Renal cortex interstitium (tissue), 11 donors: ENCODE data around the gene IRF3. TPM values are rescaled to one million over a fixed set of nuclear protein-coding genes. Genes with fewer than 3 reads are reported as not detected.

Experiments
- DNase-seq, 11 donors: peaks; one replicate each; pipeline ENCODE4 v3.0.0-alpha.2; 2013; ENCODE audit warnings: low read depth in 9 of 11, low spot score in 4 of 11; ENCODE audit errors: extremely low read depth in 1 of 11
- polyA plus RNA-seq, 3 donors: library from polyadenylated mRNA; unstranded; fragments of 120-200 nt; gene quantifications; one replicate each; pipeline ENCODE4 v1.2.1, GENCODE V29; 2013; ENCODE audit not compliant: insufficient read length in 3 of 3

IRF3 gene
- polyA plus RNA-seq, 3 donors = 36.8 to 92.3 (median 57.7) TPM

DNA sequence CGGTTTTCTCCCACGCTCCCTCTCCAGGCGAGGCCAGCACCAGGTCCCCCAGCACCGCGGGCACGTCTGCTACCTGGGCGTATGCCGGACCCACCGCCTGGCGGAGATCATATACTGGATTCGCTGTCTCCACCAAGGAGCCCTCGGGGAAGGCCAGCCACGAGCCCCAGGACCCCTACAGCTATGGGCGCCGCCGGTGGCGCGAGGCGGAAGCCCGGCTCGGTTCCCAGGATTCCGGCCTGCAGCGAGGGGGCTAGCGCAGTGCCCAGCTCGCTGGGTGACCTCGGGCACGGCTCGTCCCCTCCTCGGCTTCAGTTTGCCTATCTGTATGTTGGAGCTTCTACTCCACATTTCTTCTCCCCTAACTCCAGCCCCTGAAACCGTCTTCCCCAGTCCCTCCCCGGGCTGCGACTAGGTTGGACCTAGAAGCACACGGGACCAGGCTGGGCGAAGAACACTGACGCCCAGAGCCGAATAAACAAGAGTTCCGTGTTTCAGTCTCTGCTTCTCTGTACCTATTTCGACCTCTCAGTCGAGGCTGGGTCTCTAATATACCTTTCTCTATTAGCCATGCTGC is 24.5 kb upstream of the IRF3 start:
- no peak for DNase-seq

DNA sequence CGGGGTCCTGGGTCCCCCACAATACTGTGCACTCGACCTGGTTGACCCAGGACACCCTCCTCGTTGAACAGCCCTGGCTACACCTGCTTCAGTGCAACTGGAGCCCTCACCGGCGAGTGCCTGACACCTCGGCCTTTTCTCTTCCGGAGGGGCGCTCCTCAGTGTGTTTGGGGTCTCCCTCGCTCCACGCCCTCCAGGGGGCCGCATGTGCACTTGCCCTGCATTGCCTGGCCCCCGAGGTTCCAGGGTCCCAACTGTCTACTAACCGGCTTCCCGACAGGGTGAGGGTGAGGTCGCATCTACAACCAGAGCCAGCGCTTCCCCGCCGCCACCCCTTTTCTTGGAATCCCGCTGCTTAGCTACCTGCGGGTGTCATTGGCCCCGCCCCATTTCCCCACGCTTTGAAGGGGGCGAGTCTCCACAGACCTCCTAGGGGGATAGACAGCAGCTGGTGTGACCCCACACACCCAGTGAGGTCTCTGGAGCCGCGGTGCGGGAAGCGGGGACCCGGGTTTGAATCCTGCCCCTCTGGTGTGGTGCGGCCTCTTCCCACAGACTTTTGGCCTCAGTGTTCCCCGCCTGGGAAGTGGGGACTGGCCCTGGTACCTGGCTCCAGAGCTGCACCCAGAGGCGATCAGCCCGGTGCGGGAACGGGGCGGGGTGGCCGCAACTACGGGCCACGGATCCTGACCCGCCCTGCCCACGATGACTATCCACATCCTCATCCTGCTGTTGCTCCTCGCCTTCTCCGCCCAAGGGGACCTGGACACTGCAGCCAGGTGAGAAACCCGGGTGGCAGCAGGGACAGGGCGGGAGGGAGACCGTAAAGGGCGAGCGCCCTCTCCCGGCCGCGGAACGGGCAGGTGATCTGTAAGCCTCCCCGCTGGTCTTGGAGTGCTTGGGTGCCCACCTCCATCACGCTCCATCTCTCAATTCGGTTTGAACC is 23.7 kb upstream of the IRF3 start, which contains the start of gene ADM5:
Gene ADM5 (plus strand): TSS at position 462 of the 946 bp plus-strand sequence. CDS start 244 bp downstream, at position 706.
- DNase-seq = no peak

DNA sequence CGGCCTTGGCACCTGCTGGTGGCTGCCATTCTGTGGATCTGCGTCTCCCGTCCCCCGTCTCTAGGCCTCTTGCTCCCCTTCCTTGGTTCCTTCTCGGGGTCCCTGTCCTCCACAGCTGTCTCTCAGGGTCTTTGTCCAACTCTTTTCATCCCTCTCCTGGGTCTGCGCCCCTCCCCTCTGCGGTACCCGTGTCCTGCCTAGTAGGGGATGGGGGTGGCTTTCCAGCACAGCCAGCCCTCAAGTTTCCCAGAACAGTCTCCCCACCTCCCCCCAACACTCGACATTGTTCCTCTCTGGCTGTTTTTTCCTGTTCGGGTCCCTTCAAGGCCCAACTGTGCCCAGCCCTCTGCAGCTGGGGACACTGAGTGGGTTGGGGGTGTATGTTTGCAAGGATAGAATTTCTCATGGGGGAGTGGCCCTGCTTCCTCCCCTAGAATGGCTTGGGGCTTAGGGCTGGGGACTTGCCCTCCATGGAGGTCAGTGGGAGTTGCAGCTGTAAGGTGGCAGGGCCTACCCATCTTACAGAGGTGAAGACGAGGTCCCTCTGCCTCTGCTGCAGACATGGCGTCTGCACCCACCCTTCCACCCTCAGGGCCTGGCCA is 23.0 kb upstream of the IRF3 start:
- no peak for DNase-seq

GRCh38 chr19:49687566-49688316 is 22.1 kb upstream of the IRF3 start:
- no peak for DNase-seq

DNA sequence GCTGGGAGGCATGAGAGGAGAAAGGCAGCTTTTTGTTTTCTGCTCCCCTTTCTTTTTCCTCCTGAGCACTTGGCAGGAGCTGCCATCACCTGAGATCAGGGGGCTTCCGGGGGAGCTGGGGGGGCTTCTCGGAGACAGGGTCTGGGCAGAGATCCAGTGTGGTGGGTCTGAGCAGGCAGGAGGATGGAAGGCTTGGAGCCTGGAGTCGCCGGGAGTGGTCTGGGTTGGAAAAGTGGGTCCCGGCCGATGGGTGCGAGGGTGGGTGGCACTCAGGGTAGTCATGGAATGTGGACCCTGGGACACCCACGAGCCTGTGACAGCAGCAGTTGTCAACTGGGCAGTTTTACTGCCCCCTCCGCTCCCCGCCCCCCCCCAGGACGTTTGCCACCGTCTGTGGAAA is 21.5 kb upstream of the IRF3 start:
- no peak for DNase-seq

DNA sequence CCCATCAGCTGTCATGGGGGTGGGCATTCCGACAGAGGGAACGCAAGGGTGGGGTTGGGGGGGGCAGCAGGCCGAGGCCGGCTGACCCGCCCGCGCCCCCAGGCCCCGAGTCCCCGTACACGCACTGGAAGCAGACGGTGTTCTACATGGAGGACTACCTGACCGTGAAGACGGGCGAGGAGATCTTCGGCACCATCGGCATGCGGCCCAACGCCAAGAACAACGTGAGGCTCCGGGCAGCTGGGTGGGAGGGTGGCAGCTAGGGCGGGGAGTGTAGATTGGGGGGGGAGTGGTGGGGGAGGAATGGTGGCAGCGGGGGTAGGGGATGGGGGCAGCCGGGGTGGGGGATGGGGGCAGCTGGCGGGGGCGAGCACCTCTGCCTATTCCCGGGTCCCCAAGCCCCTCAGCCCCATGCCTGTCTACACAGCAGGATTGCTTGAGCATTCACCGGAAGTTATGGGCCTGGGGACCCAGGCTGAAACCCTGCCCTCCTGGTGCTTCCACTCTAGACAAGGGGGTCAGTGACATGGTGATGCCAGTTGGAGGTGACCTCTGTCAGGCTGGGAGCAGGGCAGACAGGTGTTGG is 20.9 kb upstream of the IRF3 start:
- no peak for DNase-seq

- no peak for DNase-seq
These were observed 20.2 kb upstream of the IRF3 start for GRCh38 chr19:49685845-49686332.

GRCh38 chr19:49684983-49685553 is 19.4 kb upstream of the IRF3 start:
- DNase-seq = no peak

- no peak for DNase-seq
These were observed 18.8 kb upstream of the IRF3 start for GRCh38 chr19:49684251-49684982.

- DNase-seq = no peak
These were observed 18.2 kb upstream of the IRF3 start for GRCh38 chr19:49683814-49684250.

- no peak for DNase-seq
These were observed 16.6 kb upstream of the IRF3 start for GRCh38 chr19:49682274-49682673.

- no peak for DNase-seq
These were observed 16.2 kb upstream of the IRF3 start for GRCh38 chr19:49681830-49682229.

- DNase-seq = peak; percentile 83 to 95 (median 91)
These were observed 15.0 kb upstream of the IRF3 start for GRCh38 chr19:49680421-49681351.

- DNase-seq = no peak
These were observed 14.2 kb upstream of the IRF3 start for GRCh38 chr19:49679771-49680413.

- DNase-seq = no peak
These were observed 13.5 kb upstream of the IRF3 start for GRCh38 chr19:49678985-49679770.
